Measurements from ENCODE around the gene ANAPC1.

GRCh38 chr2:111903516-111903915 is 19.5 kb upstream of the ANAPC1 start:
- no peak for TF ChIP-seq CTCF (IDR thresholded peaks at IDR 0.05; ENCODE audit: borderline replicate concordance, extremely low read depth, low read length, poor library complexity, severe bottlenecking)
- TF ChIP-seq EZH2 (IDR thresholded peaks at IDR 0.05; ENCODE audit: borderline replicate concordance, low read depth, low read length, severe bottlenecking), result no peak
